Liver (tissue), 3 donors: ENCODE data around the gene SLC28A3.

Experiments used
- EGR1 ChIP-seq, 2 donors: IDR thresholded peaks; 2 replicates each; pipeline ENCODE4 v1.6.1; 2016 to 2018; ENCODE audit warnings: antibody characterized with exemption in 2 of 2, low read depth in 2 of 2
- GABPA ChIP-seq, 2 donors: IDR thresholded peaks in 1 of 2; conservative IDR thresholded peaks in 1 of 2; 2 replicates each; pipeline ENCODE4 v1.6.1; 2016; ENCODE audit warnings: antibody characterized with exemption in 2 of 2, mild to moderate bottlenecking in 1 of 2, moderate library complexity in 1 of 2
- HNF4G ChIP-seq: IDR thresholded peaks from 2 replicates; pipeline ENCODE4 v1.6.1; 2016; ENCODE audit warnings: antibody characterized with exemption
- RAD21 ChIP-seq, 2 donors: IDR thresholded peaks; 2 replicates each; pipeline ENCODE4 v1.6.1; 2016; ENCODE audit warnings: antibody characterized with exemption in 2 of 2, mild to moderate bottlenecking in 2 of 2
- RXRA ChIP-seq, 2 donors: IDR thresholded peaks; 2 replicates each; pipeline ENCODE4 v1.6.1; 2017 to 2018; ENCODE audit warnings: antibody characterized with exemption in 2 of 2, mild to moderate bottlenecking in 1 of 2
- SP1 ChIP-seq: IDR thresholded peaks from 2 replicates; pipeline ENCODE4 v1.6.1; 2018; ENCODE audit warnings: antibody characterized with exemption, mild to moderate bottlenecking
- YY1 ChIP-seq: IDR thresholded peaks from 2 replicates; pipeline ENCODE4 v1.6.1; 2016; ENCODE audit warnings: antibody characterized with exemption, mild to moderate bottlenecking
- TF ChIP-seq, protein P1 (sequence below): fragments of 150-350 bp; IDR thresholded peaks from 2 replicates; pipeline ENCODE4 v1.5.1; 2017; ENCODE audit warnings: improper control_type of control experiment, low read depth, low read length; ENCODE audit not compliant: missing input control
- TF ChIP-seq, protein P2 (sequence below): IDR thresholded peaks from 2 replicates; pipeline ENCODE4 v1.6.1; 2016; ENCODE audit warnings: antibody characterized with exemption, mild to moderate bottlenecking
- TF ChIP-seq, protein P3 (sequence below): IDR thresholded peaks from 2 replicates; pipeline ENCODE4 v1.6.1; 2016; ENCODE audit warnings: antibody characterized with exemption
- TF ChIP-seq, protein P4 (sequence below): IDR thresholded peaks from 2 replicates; pipeline ENCODE4 v1.6.1; 2016; ENCODE audit warnings: antibody characterized with exemption
- donor health status: healthy.
- donor health status: healthy.

DNA sequence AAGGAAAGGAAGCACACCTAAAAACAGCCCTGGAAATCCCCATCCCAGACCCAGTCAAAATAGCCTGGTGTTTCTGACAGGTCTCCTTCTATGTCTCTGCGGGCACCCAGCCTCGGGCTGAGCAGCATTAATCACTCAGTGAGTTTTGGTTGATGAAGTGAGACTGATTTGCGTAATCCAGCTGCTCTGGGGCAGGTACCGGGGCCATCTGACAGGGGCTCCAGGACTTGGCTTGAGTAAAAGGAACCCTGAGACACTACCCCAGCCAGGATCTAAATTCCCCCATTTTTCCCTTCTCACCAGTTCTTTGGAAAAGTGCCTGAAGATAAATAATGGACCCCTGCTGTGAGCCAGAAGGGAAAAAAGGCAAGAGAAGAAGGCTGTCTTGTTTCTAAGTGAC lies 596 bp downstream of the SLC28A3 start:
- TF ChIP-seq RXRA (IDR thresholded peaks at IDR 0.05) = no peak
- TF ChIP-seq GABPA (IDR thresholded peaks at IDR 0.05 in 1 of 2, conservative IDR thresholded peaks at IDR 0.05 in 1 of 2) = no peak
- TF ChIP-seq, protein P1, sequence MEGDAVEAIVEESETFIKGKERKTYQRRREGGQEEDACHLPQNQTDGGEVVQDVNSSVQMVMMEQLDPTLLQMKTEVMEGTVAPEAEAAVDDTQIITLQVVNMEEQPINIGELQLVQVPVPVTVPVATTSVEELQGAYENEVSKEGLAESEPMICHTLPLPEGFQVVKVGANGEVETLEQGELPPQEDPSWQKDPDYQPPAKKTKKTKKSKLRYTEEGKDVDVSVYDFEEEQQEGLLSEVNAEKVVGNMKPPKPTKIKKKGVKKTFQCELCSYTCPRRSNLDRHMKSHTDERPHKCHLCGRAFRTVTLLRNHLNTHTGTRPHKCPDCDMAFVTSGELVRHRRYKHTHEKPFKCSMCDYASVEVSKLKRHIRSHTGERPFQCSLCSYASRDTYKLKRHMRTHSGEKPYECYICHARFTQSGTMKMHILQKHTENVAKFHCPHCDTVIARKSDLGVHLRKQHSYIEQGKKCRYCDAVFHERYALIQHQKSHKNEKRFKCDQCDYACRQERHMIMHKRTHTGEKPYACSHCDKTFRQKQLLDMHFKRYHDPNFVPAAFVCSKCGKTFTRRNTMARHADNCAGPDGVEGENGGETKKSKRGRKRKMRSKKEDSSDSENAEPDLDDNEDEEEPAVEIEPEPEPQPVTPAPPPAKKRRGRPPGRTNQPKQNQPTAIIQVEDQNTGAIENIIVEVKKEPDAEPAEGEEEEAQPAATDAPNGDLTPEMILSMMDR = no peak
- no peak for TF ChIP-seq YY1
- no peak for TF ChIP-seq RAD21 (IDR thresholded peaks at IDR 0.05)
- TF ChIP-seq, protein P2, sequence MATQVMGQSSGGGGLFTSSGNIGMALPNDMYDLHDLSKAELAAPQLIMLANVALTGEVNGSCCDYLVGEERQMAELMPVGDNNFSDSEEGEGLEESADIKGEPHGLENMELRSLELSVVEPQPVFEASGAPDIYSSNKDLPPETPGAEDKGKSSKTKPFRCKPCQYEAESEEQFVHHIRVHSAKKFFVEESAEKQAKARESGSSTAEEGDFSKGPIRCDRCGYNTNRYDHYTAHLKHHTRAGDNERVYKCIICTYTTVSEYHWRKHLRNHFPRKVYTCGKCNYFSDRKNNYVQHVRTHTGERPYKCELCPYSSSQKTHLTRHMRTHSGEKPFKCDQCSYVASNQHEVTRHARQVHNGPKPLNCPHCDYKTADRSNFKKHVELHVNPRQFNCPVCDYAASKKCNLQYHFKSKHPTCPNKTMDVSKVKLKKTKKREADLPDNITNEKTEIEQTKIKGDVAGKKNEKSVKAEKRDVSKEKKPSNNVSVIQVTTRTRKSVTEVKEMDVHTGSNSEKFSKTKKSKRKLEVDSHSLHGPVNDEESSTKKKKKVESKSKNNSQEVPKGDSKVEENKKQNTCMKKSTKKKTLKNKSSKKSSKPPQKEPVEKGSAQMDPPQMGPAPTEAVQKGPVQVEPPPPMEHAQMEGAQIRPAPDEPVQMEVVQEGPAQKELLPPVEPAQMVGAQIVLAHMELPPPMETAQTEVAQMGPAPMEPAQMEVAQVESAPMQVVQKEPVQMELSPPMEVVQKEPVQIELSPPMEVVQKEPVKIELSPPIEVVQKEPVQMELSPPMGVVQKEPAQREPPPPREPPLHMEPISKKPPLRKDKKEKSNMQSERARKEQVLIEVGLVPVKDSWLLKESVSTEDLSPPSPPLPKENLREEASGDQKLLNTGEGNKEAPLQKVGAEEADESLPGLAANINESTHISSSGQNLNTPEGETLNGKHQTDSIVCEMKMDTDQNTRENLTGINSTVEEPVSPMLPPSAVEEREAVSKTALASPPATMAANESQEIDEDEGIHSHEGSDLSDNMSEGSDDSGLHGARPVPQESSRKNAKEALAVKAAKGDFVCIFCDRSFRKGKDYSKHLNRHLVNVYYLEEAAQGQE = no peak
- TF ChIP-seq SP1 = no peak
- TF ChIP-seq, protein P3, sequence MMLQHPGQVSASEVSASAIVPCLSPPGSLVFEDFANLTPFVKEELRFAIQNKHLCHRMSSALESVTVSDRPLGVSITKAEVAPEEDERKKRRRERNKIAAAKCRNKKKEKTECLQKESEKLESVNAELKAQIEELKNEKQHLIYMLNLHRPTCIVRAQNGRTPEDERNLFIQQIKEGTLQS = no peak
- no peak for TF ChIP-seq HNF4G
- TF ChIP-seq, protein P4, sequence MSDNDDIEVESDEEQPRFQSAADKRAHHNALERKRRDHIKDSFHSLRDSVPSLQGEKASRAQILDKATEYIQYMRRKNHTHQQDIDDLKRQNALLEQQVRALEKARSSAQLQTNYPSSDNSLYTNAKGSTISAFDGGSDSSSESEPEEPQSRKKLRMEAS = no peak
- TF ChIP-seq EGR1 (IDR thresholded peaks at IDR 0.05; ENCODE audit: low read depth in 2 of 2) = no peak
